Hematopoietic multipotent progenitor cell treated with erythropoietin and hydrocortisone succinate and interleukin-3 and kit ligand, for 17 days (in vitro differentiated cells): Measurements from ENCODE around the gene CAPN7.

Source experiments
- DNase-seq: peaks from one replicate; pipeline ENCODE4 v3.0.0-alpha.2; 2015; ENCODE audit warnings: low spot score

CAPN7 gene

DNA sequence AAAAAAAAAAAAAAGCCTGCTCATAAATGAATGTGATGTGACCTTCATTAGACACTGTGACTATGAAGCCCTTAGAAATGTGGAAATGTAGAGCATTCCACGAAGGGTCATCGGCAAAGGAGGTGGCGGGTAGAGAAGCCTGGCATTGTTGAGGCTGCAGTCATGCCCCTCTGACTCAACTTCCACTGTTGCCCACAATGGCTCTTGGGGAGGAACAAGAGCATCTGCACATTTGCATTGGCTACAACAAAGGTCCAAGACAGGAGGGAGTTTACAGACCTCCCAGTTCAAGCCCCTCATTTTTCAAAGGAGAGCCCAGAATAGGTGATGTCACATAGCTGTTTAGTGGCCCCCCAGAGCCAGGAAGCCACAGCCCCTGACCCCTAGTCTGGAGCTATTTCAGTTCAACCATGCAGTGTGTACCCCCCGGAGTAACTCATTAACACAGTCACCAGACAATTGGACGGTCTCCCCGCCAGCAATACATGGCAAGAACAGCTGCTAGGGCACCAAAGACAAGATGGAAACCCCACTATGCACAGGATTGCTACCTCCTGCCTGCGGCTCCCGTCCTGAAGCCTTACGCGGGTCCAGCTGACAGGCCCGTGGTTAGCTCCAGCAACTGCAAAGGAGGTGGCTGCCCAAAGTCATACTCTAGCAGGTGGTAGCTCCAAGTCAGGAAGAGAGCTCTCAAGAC is 70.1 kb downstream of the CAPN7 start:
- DNase-seq, result no peak

GRCh38 chr3:15277861-15278500 is 71.9 kb downstream of the CAPN7 start:
- no peak for DNase-seq

GRCh38 chr3:15279205-15279604 is 73.2 kb downstream of the CAPN7 start:
- DNase-seq, result no peak

- DNase-seq, result no peak
Observed at GRCh38 chr3:15279671-15280402, 73.8 kb downstream of the CAPN7 start.

GRCh38 chr3:15280853-15281532 is 74.9 kb downstream of the CAPN7 start:
- no peak for DNase-seq

DNA sequence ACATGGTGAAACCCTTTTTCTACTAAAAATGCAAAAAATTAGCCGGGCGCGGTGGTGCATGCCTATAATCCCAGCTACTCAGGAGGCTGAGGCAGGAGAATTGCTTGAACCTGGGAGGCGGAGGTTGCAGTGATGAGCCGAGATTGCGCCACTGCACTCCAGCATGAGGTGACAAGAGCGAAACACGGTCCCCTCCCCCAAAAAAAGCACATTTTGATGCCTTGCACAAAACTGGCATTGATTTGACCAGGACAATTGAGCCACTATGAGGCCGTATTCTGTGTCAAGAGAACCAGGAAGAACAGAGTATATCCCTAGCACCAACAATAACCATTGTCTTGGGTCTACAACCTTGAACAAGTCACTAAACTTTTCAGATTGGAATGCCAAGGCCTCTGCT is 75.8 kb downstream of the CAPN7 start:
- DNase-seq, result no peak

DNA sequence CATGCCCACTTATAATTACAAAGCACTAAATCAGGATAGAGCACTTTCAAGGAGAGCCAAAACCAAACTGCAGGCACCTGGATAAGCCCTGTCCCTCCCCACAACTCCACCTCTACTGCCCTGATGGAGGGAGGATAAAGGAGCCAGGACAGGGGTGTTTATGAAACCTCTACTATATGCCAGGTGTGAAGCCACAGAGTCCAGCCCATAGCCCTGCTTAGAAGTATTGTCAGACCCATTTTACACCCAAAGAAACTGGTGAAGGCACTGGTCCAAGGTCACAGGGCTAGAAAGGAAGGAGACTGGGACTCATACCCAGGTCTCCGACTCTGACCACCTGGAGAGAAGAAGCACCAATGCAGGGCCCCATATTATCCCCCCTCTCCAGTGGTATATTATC is 77.7 kb downstream of the CAPN7 start:
- DNase-seq, result no peak

DNA sequence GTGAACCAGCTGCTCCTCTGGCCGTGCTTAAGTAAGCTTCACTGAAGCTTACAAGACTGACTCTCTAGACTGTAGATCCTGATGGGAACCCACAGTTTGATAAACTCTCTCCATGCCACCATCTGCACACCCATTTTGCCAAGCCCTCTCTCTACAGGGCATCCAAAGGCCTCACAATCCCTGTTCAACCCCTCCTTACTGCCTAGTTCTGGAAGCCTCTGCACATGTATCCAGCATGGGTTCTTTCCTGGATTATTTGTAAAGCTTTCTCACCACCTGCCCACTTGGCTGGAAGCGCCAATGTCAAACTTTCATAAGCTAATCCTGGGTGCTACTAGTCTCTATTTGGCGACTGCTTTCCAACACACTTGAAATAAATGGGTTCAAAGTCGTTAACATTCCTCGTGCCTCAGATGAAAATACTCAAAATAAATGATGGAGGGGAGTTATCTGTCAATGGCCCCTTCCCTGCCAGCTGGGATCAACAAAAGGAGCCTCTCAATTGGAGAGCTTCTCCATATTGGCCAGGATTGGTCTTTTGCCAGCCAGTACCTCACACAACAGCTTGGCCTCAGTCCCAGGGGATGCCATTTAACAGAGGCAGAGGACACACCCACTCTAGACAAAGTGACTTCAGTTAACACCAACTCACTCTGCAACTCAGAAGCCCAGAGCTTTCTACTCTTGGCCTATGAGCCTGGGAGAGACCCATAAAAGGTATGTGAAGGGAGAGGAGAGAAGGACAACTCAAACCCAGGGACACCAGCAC is 78.3 kb downstream of the CAPN7 start:
- DNase-seq, result no peak

- DNase-seq, result no peak
Observed at GRCh38 chr3:15286022-15286421, 80.0 kb downstream of the CAPN7 start.

GRCh38 chr3:15287565-15288330 is 81.7 kb downstream of the CAPN7 start:
- DNase-seq, result no peak

- DNase-seq, result no peak
Observed at GRCh38 chr3:15288331-15289035, 82.4 kb downstream of the CAPN7 start.

DNA sequence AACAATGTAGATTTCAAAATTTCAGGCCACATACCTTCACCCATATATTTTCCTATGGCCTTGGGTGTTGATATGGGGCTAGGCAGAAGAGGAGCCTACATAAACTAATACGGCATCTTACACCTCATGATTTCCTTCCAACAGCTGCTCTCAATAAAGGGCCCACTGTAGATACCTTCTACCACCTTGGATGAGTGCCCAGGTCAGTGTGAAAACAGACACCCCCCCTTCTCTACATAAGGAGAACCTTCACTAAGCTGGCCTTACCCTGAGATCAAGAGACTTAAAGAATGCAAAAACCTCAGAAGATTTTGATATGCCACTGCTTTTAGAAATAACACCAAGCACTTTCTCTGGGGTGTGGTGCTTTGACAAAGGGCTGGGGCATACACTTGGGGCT is 83.6 kb downstream of the CAPN7 start:
- DNase-seq, result no peak

DNA sequence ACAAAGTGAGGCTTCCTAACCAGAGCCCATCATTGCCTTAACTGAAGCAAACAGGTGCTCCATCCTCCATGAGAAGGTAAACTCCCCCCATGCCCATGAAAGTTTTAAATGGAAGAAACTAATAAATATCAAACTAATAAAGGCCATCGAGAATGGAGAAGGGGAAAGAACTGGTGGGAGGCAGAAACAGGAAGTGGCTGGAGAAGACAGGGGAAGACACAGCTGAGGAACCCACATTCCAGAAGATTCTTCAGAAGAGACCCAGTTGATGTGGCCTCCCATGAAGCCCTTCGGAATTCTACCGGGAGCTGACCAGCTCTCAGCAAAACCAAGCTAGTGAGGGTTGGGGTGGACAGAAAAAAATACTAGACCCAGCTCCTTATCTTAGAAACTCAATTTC is 84.7 kb downstream of the CAPN7 start:
- no peak for DNase-seq

DNA sequence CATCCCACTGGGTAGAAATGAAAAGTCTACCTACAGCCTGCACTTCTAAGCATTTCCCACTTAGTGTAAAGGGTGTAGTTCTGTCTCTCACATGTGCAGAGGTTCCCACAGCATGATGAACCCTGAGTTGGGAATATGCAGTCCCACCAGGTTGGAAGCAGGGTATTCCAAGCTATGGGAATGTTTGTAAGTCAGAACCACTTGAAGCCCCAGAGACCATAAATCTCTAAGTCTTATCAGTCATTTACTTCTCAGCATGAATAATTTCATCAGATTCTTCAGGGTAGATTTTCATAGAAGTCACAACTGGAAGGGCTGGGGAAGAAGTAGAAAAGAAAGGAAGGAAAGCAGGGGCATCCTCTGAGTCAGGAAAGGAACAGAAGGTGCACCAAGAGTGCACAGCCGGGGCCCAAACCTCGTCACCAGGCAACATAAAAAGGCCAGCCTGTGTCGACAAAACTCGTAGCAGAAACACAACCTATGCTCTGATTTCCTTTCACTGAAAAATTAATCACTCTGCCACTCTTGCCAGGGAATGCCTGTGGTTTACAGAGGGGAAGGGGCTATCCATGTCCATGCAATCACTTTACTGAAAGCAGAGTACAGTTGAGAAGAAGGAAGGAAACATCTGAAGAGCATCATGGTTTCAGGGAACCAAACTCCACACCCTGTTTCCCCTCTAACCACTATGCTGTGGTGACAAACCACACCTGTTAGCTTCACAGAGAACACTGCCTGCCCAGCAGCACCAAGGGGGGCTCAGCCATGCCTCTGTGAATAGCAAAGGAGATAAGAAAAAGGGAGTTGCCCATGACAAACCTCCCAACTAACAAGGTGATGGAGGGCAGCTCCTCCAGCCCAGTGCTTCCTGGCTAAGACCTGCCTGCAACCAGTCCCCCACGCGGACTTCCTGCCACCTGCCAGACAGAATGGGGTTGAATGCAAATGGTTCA is 85.8 kb downstream of the CAPN7 start:
- no peak for DNase-seq

- DNase-seq, result no peak
Observed at GRCh38 chr3:15292765-15293522, 86.9 kb downstream of the CAPN7 start.

DNA sequence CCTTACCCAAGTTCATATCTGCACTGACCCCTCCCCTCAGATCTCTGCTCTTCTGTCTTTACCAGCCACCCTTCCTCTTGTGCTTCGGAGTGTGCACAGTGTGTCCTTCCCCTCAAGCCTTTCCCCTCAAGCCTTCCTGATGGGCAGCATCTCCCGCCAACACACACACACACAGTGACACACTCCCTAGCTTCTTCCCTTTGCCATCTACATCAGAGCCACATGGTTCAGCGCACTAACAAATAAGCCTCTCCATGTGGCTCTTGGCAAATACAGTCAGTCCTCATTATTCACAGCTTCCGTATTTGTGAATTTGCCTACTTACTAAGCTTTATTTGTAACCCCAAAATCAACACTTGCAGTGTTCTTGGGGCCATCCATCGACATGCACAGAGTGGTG is 88.9 kb downstream of the CAPN7 start:
- DNase-seq, result no peak

DNA sequence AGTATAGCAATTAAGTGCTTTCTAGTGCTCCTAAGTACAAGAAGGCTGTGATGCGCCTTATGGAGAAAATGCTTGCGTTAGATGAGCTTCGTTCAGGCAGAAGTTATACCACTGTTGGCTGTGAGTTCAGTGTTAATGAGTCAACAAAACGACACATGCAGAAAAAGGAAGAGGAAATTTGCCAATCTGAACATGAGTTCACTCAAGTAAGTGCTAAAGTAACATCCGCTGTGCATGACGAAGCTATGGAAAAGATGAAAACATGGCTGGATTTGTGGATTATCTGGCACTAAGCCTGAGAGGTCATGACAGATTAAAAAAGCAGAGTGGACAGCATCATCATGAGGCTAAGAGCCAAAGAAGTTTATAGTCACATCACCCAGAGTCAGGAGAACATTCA is 89.5 kb downstream of the CAPN7 start:
- DNase-seq, result no peak

GRCh38 chr3:15297608-15298350 is 91.7 kb downstream of the CAPN7 start:
- DNase-seq, result no peak
